Hindlimb muscle (tissue), 1 donor: ENCODE results near the gene SZRD1. TPM values are rescaled to one million over a fixed set of nuclear protein-coding genes. Genes with fewer than 3 reads are reported as not detected.

Experiments
- DNase-seq: peaks from one replicate; pipeline ENCODE4 v3.0.0-alpha.2; 2013
- polyA plus RNA-seq: library from polyadenylated mRNA; unstranded; fragments of 120-200 nt; gene quantifications from one replicate; pipeline ENCODE4 v1.2.1, GENCODE V29; 2013; ENCODE audit not compliant: insufficient read length

Gene SZRD1
- polyA plus RNA-seq, 1 donor, result 88.0 TPM

DNA sequence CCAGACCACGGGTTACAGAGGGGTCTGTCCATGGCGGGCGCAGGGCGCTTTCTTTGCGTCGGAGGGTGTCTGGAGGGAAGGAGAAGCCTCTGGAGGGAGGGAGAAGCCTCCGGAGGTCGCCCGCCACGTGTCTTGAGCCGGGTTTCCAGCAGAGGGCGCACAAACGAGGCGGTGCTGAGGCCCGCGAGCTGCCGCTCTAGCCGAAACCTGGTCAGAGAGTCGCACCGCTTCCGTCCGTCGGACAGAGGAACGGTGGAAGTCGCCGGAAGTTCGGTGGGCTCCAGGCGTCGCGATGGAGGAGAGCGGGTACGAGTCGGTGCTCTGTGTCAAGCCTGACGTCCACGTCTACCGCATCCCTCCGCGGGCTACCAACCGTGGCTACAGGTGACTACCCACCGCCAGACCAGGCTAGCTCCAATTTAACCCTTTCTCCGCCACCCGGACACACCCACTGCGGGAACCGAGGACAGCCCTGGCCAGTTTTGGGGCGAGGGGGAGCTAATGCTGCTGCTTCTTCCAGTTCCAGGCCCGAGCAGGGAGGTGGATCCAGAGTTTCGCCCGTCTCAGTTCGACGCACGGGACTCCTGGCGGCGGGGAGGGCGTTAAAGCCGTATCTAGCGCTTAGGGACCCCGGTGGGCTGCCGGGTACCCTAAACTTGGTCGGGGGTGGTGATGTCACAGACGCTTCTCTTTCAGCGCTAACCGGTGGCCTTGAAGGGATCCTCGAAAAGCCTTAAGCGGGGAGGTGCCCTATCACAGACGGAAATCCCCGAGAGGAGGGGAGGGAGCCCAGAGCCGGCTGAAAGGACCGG, 73.6 kb downstream of the SZRD1 start, which contains the start of gene NECAP2:
NECAP2 (plus strand) TSS at position 255 of the 812 bp plus-strand sequence; CDS start at position 293, 38 bp downstream.
- DNase-seq, result peak; percentile 94

DNA sequence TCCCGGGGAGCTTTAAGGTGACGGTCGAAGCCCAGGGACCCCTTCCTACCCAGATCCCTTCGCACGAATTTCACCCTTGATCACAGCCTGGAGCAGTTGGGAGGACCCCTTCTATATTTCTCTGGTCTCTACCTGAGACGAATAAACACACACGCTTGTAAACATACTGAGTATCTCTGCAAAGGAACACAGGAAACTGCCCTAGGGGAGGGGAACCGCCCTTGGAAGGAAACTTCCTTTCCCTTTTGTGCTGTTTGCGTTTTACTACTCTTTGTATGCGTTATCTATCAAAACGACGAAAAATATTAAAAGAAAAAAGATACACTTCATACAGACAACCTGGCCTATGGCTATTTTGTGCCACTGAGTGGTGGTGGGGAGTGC, 74.2 kb downstream of the SZRD1 start:
- no peak for DNase-seq

DNA sequence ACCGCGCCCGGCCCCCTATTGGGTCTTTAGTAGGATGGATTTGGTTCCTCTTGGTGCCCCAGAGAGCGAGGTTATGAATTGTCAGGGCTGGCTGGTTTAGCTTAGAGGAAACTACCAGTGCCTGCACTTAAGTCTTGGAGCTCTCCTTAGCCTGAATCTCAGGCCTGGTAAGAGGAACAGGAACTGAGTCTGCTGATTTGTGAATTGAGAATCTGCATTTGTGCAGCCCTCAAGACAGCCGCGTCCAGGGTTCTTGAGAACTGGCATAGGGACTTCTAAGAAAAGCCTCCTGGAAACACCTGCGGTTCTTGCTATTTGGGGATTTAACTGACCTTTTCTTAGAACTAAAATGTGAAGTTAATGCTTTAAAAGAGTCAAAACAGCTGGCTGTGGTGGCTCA, 75.2 kb downstream of the SZRD1 start:
- no peak for DNase-seq

DNA sequence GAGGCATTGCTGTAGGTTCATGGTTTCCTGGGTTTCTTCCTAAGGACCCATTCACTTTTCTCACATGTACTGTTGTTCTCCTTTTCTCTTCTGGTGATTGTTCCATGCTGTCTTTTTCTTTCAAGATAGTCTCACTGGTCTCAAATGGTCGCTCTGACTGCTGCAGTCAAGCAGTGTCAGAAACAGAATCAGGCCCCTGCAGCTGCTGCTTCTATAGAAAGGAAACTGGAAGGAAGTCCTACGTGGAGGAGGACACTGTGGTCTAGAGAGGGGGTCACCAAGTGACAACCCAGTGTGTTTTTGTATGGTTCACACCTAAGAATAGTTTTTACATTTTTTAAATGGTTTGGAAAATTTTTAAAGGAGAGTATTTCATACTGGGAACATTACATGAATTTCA, 75.9 kb downstream of the SZRD1 start:
- no peak for DNase-seq

DNA sequence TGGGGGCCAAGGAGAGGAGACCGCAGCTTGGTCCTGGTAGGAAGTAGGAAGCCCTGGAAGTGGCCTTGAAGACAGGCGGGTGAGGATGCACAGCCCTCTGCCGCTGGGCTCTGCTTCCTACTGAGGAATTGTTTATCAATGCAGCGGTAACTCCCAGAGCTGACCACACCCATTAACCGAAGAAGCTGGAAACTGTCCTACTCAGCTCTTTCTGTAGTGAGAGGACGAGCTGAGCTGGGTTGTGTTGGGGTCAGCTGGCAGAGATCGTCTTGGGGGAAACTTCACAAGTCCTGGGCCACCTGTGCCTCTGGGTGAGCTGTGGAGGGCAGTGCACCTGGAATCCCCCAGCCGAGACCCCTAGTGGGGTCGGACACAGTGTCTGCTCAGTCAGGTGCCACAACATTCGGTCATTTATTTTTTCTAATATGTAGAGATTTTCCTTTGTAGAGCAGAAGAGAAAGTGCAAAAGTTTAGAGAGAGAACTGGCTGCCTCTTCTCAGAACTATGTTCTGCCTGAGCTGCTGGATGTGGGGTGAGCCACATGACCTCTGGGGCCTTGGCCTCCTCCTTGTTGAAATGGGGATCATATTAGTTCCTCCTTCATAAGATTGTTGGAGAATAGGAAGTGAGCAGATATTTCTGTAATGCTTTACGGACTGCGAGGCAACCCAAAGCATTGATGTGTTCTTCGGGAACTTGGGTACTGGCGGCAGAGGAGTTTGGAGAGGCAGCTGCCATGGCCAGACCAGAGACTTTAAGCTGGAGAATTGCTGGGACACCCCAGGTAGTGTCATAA, 77.1 kb downstream of the SZRD1 start:
- no peak for DNase-seq

DNA sequence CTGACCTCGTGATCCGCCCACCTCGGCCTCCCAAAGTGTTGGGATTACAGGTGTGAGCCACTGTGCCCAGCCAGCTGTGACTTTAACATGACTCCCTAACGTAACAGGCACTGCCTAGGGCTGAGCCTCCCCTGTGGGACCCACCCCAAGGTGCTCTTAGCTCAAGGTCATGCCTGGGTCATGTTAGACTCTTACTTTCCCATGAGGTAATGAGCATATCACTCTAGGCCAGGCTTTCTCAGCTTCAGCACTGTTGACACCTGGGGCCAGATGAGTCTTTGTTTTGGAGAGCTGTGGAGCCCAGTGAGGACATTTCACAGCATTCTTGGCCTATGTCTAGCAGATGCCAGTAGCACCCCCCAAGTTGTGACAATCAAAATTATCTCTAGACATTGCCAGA, 78.0 kb downstream of the SZRD1 start:
- no peak for DNase-seq

DNA sequence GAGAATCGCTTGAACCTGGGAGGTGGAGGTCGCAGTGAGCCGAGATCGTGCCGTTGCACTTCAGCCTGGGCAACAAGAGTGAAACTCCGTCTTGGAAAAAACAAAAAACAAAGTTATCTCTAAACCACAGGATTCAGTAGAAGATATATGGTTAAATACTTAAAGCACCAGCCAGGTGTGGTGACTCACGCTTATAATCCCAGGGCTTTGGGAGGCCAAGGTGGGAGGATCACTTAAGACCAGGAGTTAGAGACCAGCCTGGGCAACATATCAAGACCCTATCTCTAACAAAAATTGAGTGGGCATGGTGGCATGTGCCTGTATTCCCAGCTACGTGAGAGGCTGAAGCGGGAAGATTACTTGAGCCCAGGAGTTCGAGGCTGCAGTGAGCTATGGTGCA, 79.1 kb downstream of the SZRD1 start:
- no peak for DNase-seq

DNA sequence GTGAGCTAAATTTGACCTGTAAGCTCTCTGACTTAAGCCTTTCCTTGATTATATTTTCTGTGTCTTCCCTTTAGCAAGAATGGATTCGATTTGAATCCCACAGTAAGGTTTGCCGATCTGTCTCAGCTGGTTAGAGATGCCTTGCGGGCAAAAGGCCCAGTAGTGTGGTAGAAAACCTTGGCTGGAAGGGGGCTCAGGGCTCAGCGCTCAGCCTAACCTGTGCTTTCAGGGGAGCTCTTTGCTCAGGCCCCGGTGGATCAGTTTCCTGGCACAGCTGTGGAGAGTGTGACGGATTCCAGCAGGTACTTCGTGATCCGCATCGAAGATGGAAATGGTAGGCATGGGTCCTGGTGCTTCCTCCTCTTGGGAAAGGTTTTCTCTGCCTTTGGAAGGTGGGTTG, 80.6 kb downstream of the SZRD1 start:
- no peak for DNase-seq

Other genes with a start within 250 kb of the SZRD1 start
- gene EPHA2, start 211.2 kb upstream of the SZRD1 start, polyA plus RNA-seq, result 8.9 TPM
- 4.3 TPM for gene ARHGEF19, start 154.6 kb upstream of the SZRD1 start, polyA plus RNA-seq
- 4.9 TPM for gene CPLANE2, start 130.1 kb upstream of the SZRD1 start, polyA plus RNA-seq
- gene FBXO42, start 14.8 kb upstream of the SZRD1 start, polyA plus RNA-seq, result 21.0 TPM
- gene SPATA21, start 70.2 kb downstream of the SZRD1 start, polyA plus RNA-seq, result 0.30 TPM
- gene NECAP2, start 73.5 kb downstream of the SZRD1 start, polyA plus RNA-seq, result 40.8 TPM
- not detected for gene RNU1-1, start 147.0 kb downstream of the SZRD1 start, polyA plus RNA-seq
- 215 TPM for gene NBPF1, start 246.3 kb downstream of the SZRD1 start, polyA plus RNA-seq